IMR-90 (cell line): ENCODE results near the gene BRINP3. TPM values are rescaled to one million over a fixed set of nuclear protein-coding genes. Genes with fewer than 3 reads are reported as not detected.

Experiments used
- ATAC-seq: fragments of 200-7000 bp; cut with Tn5 transposase; 2 replicates; pipeline ENCODE4 v1.9.1; 2020; ENCODE audit warnings: low read depth, mild to moderate bottlenecking, moderate library complexity
- BruUV-seq: library from RNA; stranded (reverse); fragments of 400-500 nt; replicated peaks from 2 replicates; lab custom pipeline; 2021; lab: Mats Ljungman, UMichigan
- CTCF ChIA-PET: fragments of 300-600 bp; formaldehyde crosslinking; extraction: SDS; loops from one replicate; lab custom pipeline; 2021; ENCODE audit warnings: antibody characterized with exemption; lab: Yijun Ruan, JAX
- POLR2A ChIA-PET: fragments of 300-600 bp; sonication (Branson Sonifier 250); formaldehyde crosslinking; loops from one replicate; lab custom pipeline; 2022; ENCODE audit warnings: antibody characterized with exemption; ENCODE audit not compliant: unreplicated experiment; lab: Charles Lee
- DNase-seq: peaks from one replicate; pipeline ENCODE4 v3.0.0; 2013
- H2AFZ ChIP-seq: replicated peaks from 2 replicates; pipeline ENCODE3; 2013; ENCODE audit warnings: low read length, mild to moderate bottlenecking; ENCODE audit not compliant: poor library complexity
- H2AK5ac ChIP-seq: 2 replicates; pipeline ENCODE4 v1.6.1; 2013; ENCODE audit warnings: low read depth, low read length, inconsistent platforms
- H2AK9ac ChIP-seq: replicated peaks from 2 replicates; pipeline ENCODE3; 2013; ENCODE audit warnings: mild to moderate bottlenecking, low read depth, low read length, moderate library complexity; ENCODE audit not compliant: poor library complexity
- H2BK120ac ChIP-seq: 2 replicates; pipeline ENCODE4 v1.6.1; 2013; ENCODE audit warnings: low read depth, low read length, inconsistent platforms
- H2BK15ac ChIP-seq: 3 replicates; pipeline ENCODE4 v1.6.1; 2013; ENCODE audit warnings: low read depth, low read length, inconsistent platforms
- H2BK20ac ChIP-seq: 2 replicates; pipeline ENCODE4 v1.6.1; 2013; ENCODE audit warnings: low read depth, mild to moderate bottlenecking, inconsistent platforms, low read length, moderate library complexity
- H2BK5ac ChIP-seq: 2 replicates; pipeline ENCODE4 v1.6.1; 2013; ENCODE audit warnings: mild to moderate bottlenecking, low read depth, low read length, inconsistent platforms; ENCODE audit not compliant: poor library complexity, severe bottlenecking
- H3K14ac ChIP-seq: replicated peaks from 2 replicates; pipeline ENCODE4 v1.6.1; 2013; ENCODE audit warnings: low read depth, low read length, inconsistent platforms
- H3K18ac ChIP-seq: 2 replicates; pipeline ENCODE4 v1.6.1; 2013; ENCODE audit warnings: low read depth, low read length, control low read depth
- H3K23ac ChIP-seq: 2 replicates; pipeline ENCODE4 v1.6.1; 2013; ENCODE audit warnings: low read depth, low read length, inconsistent platforms
- H3K27ac ChIP-seq: 2 replicates; pipeline ENCODE4 v1.5.1; 2013; ENCODE audit warnings: mild to moderate bottlenecking, control low read depth, low read length; ENCODE audit not compliant: insufficient read depth
- H3K27me3 ChIP-seq: 2 replicates; pipeline ENCODE4 v1.6.1; 2013; ENCODE audit warnings: low read length; ENCODE audit not compliant: control insufficient read depth, insufficient read depth
- H3K36me3 ChIP-seq: 2 replicates; pipeline ENCODE4 v1.6.1; 2013; ENCODE audit warnings: low read length, mixed read lengths; ENCODE audit not compliant: control insufficient read depth, insufficient read depth
- H3K4ac ChIP-seq: 2 replicates; pipeline ENCODE4 v1.6.1; 2013; ENCODE audit warnings: low read depth, low read length, inconsistent platforms
- H3K4me1 ChIP-seq: 2 replicates; pipeline ENCODE4 v1.6.1; 2013; ENCODE audit warnings: low read length, mixed read lengths; ENCODE audit not compliant: control insufficient read depth, insufficient read depth
- H3K4me2 ChIP-seq: 2 replicates; pipeline ENCODE4 v1.6.1; 2013; ENCODE audit warnings: low read depth, mild to moderate bottlenecking, control low read depth, low read length, moderate library complexity
- H3K4me3 ChIP-seq: 2 replicates; pipeline ENCODE4 v1.5.1; 2013; ENCODE audit warnings: low read depth, mild to moderate bottlenecking, control low read depth, low read length, moderate library complexity; ENCODE audit not compliant: insufficient read depth
- H3K56ac ChIP-seq: 2 replicates; pipeline ENCODE4 v1.6.1; 2013; ENCODE audit warnings: low read length, inconsistent platforms; ENCODE audit not compliant: insufficient read depth; ENCODE audit errors: extremely low read depth
- H3K79me1 ChIP-seq, 2 experiments: 2 replicates each; pipeline ENCODE4 v1.6.1; 2013; ENCODE audit warnings: low read length in 2 of 2, inconsistent platforms in 1 of 2, low read depth in 1 of 2
- H3K9ac ChIP-seq: 2 replicates; pipeline ENCODE4 v1.6.1; 2013; ENCODE audit warnings: low read depth, low read length, control low read depth
- H3K9me1 ChIP-seq: 2 replicates; pipeline ENCODE4 v1.6.1; 2013; ENCODE audit warnings: low read length, inconsistent platforms; ENCODE audit not compliant: insufficient read depth
- H3K9me3 ChIP-seq: 2 replicates; pipeline ENCODE4 v1.6.1; 2013; ENCODE audit warnings: low read length; ENCODE audit not compliant: control insufficient read depth, insufficient read depth
- H4K20me1 ChIP-seq: 2 replicates; pipeline ENCODE4 v1.6.1; 2013; ENCODE audit warnings: low read length, inconsistent platforms; ENCODE audit not compliant: insufficient read depth
- H4K5ac ChIP-seq: 2 replicates; pipeline ENCODE4 v1.6.1; 2013; ENCODE audit warnings: mild to moderate bottlenecking, low read depth, low read length, control low read depth
- H4K8ac ChIP-seq, 2 experiments: 2 replicates each; pipeline ENCODE4 v1.6.1; 2013; ENCODE audit warnings: low read depth in 2 of 2, low read length in 2 of 2, control low read depth in 1 of 2, inconsistent platforms in 1 of 2
- H4K91ac ChIP-seq: 2 replicates; pipeline ENCODE4 v1.6.1; 2013; ENCODE audit warnings: low read depth, low read length, inconsistent platforms; ENCODE audit not compliant: insufficient read depth
- BHLHE40 ChIP-seq: fragments of 150-350 bp; IDR thresholded peaks from 2 replicates; pipeline ENCODE4 v1.6.1; 2016; ENCODE audit warnings: mild to moderate bottlenecking, low read depth, low read length
- CEBPB ChIP-seq: IDR thresholded peaks from 2 replicates; pipeline ENCODE4 v1.6.1; 2012; ENCODE audit warnings: low read depth, low read length, improper control_type of control experiment
- CTCF ChIP-seq: conservative IDR thresholded peaks from 2 replicates; pipeline ENCODE4 v1.5.1; 2012; ENCODE audit warnings: mild to moderate bottlenecking, low read depth, low read length, improper control_type of control experiment
- ELK1 ChIP-seq: fragments of 150-350 bp; IDR thresholded peaks from 2 replicates; pipeline ENCODE4 v1.6.1; 2016; ENCODE audit warnings: low read depth, mild to moderate bottlenecking, low read length, moderate library complexity, borderline replicate concordance
- FOS ChIP-seq: fragments of 150-350 bp; IDR thresholded peaks from 2 replicates; pipeline ENCODE4 v1.6.1; 2016; ENCODE audit warnings: low read depth, low read length
- MAFK ChIP-seq: IDR thresholded peaks from 2 replicates; pipeline ENCODE4 v1.6.1; 2012; ENCODE audit warnings: low read depth, low read length, improper control_type of control experiment
- RAD21 ChIP-seq: IDR thresholded peaks from 2 replicates; pipeline ENCODE4 v1.6.1; 2012; ENCODE audit warnings: low read length, improper control_type of control experiment
- WGBS, 2 experiments: methylation state at CpG; one replicate each; pipeline versions ENCODE4 v1.1.5 to v1.1.7; 2013; ENCODE audit warnings: missing lambda C conversion rate in 2 of 2; ENCODE audit not compliant: insufficient read length in 1 of 2; ENCODE audit errors: extremely low coverage in 2 of 2; 5-methylcytosine and 5-hydroxymethylcytosine counted together
- dilution Hi-C: fragments of 300-500 bp; cut with HindIII; formaldehyde crosslinking; loops from one replicate; pipeline ENCODE4 v1.14.3; 2018; ENCODE audit warnings: low sequenced_read_pairs; ENCODE audit not compliant: unreplicated experiment
- in situ Hi-C: fragments of 300-500 bp; cut with MboI; formaldehyde crosslinking; loops from 3 replicates; pipeline ENCODE4 v1.14.3; 2019; ENCODE audit warnings: low sequenced_read_pairs, inconsistent platforms, mixed read lengths
- intact Hi-C: fragments of 100-400 bp; cut with micrococcal nuclease; formaldehyde crosslinking; loops from 2 replicates; pipeline ENCODE4 v1.10.0; 2022
- polyA plus RNA-seq, 3 experiments: library from polyadenylated mRNA; depleted of rRNA; stranded (reverse); fragments of >200 nt; gene quantifications; 2 replicates each; pipeline ENCODE4 v1.2.3, GENCODE V29; 2012; ENCODE audit warnings: low replicate concordance in 1 of 3
- total RNA-seq: library from RNA; depleted of rRNA; stranded (reverse); fragments of >200 nt; gene quantifications from 2 replicates; pipeline ENCODE4 v1.2.3, GENCODE V29; 2012

BRINP3 gene
- total and polyA plus RNA-seq, 2 of the 4 experiments (the other 2 are of a cell fraction): 0.15 to 0.36 TPM

GRCh38 chr1:190244406-190244805 lies 233.3 kb downstream of the BRINP3 start:
- no peak overlapping the region for H2AK9ac ChIP-seq
- no peak overlapping the region for H3K4me3 ChIP-seq
- H2BK15ac ChIP-seq: no peak overlapping the region
- no peaks in the 10 kb centered on the region for H4K20me1 ChIP-seq
- no peak overlapping the region for H2BK5ac ChIP-seq
- H3K9me3 ChIP-seq: no peaks in the 10 kb centered on the region
- no peak overlapping the region for H3K4ac ChIP-seq
- no peak overlapping the region for H3K9ac ChIP-seq
- BruUV-seq: no TSS peak
- H3K27me3 ChIP-seq: no peaks in the 10 kb centered on the region
- no peak overlapping the region for H2BK120ac ChIP-seq
- no peaks in the 10 kb centered on the region for H3K9me1 ChIP-seq
- no CpG with 5 or more reads among the region's 4 CpGs for WGBS, 2 experiments
- no peak overlapping the region for H4K5ac ChIP-seq
- H2AFZ ChIP-seq: no peak overlapping the region
- no peak overlapping the region for H3K27ac ChIP-seq
- in situ Hi-C loops (no loop called here), intact Hi-C loops (no loop called here), dilution Hi-C loops (no loop called here)
- no peak for TF ChIP-seq ELK1
- TF ChIP-seq BHLHE40: no peak
- TF ChIP-seq CEBPB: no peak
- no peak for TF ChIP-seq FOS
- no peak for TF ChIP-seq RAD21
- TF ChIP-seq CTCF: no peak
- TF ChIP-seq MAFK: no peak
- H4K8ac ChIP-seq: no peak overlapping the region
- H3K18ac ChIP-seq: no peak overlapping the region
- no peak overlapping the region for H4K91ac ChIP-seq
- no peak overlapping the region for H2BK20ac ChIP-seq
- DNase-seq: no peak
- no peak for ATAC-seq
- no peak overlapping the region for H3K23ac ChIP-seq
- CTCF ChIA-PET: no interaction called here
- H3K79me1 ChIP-seq: no peaks in the 10 kb centered on the region
- H3K14ac ChIP-seq: no peak overlapping the region
- H2AK5ac ChIP-seq: no peak overlapping the region
- H3K4me1 ChIP-seq: no peaks in the 10 kb centered on the region
- no peak overlapping the region for H3K56ac ChIP-seq
- no peak overlapping the region for H3K4me2 ChIP-seq
- H3K36me3 ChIP-seq: no peaks in the 10 kb centered on the region
- POLR2A ChIA-PET: no interaction called here
